ENCODE results near the gene FRRS1L. TPM values are rescaled to one million over a fixed set of nuclear protein-coding genes. Genes with fewer than 3 reads are reported as not detected.

The FRRS1L gene
- total and polyA plus RNA-seq, 9 donors = 8.3 to 49.8 (median 27.5) TPM

DNA sequence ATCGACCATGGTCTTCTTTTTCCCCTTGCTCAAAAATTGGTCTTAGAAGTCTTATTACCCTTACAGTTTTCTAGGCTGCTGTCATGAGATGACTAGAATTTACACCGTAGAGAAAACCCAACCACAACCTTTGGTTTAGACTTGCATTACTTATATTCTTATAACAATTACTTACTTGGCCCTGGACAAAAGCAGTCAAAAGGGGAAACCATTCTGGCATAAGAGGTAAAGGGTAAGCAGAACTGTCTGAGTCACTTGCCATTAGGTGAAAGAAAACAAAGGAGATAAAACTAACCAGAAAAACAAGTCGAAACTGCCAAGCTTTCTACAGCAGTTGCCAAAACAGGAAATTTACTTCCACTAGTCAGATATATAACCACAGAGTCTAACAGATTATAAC is 65.2 kb downstream of the FRRS1L start:
- Histone ChIP-seq H3K27me3 (no peaks in the 10 kb centered on the region), H3K4me1 (ENCODE audit: insufficient read depth) (peaks cover 27% of the 10 kb centered on the region), H3K36me3 (no peaks in the 10 kb centered on the region), H3K27ac (peak overlapping the region in 1 of 2 donors; percentile 76), H3K4me3 (no peak overlapping the region), H3K9me3 (no peaks in the 10 kb centered on the region)
- WGBS, 3 donors = 18 to 27% (median 21%) methylated on average over 3 of the region's 3 CpGs
- DNase-seq = no peak
- TF ChIP-seq EP300 (IDR thresholded peaks at IDR 0.05) = no peak
- TF ChIP-seq, protein P1, sequence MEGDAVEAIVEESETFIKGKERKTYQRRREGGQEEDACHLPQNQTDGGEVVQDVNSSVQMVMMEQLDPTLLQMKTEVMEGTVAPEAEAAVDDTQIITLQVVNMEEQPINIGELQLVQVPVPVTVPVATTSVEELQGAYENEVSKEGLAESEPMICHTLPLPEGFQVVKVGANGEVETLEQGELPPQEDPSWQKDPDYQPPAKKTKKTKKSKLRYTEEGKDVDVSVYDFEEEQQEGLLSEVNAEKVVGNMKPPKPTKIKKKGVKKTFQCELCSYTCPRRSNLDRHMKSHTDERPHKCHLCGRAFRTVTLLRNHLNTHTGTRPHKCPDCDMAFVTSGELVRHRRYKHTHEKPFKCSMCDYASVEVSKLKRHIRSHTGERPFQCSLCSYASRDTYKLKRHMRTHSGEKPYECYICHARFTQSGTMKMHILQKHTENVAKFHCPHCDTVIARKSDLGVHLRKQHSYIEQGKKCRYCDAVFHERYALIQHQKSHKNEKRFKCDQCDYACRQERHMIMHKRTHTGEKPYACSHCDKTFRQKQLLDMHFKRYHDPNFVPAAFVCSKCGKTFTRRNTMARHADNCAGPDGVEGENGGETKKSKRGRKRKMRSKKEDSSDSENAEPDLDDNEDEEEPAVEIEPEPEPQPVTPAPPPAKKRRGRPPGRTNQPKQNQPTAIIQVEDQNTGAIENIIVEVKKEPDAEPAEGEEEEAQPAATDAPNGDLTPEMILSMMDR (IDR thresholded peaks at IDR 0.05) = no peak
- TF ChIP-seq POLR2A (IDR thresholded peaks at IDR 0.05) = no peak
- intact Hi-C loops (cut with DNase I) = no loop called here

DNA sequence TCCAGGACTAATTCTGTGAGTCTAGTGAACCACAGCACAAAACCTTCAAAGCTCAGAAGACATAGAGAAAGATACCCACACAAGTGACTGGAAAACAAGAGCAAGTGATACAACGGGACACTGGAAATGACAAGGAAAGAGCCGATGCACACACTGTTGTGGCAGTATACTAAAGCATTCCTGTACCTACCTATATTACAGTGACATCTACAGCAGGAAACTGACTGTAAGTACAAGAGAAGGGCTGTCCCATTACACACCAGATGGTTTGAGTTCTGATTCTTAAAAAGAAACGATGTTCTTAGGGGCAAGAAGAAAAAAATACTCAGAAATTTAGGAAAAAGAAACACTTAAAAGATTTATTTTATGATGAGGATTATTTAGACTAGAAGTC is 65.8 kb downstream of the FRRS1L start:
- TF ChIP-seq EP300 (IDR thresholded peaks at IDR 0.05) (no peak), POLR2A (IDR thresholded peaks at IDR 0.05) (no peak)
- TF ChIP-seq, protein P1 (IDR thresholded peaks at IDR 0.05) = no peak
- DNase-seq = no peak
- intact Hi-C loops (cut with DNase I) = no loop called here
- no peaks in the 10 kb centered on the region for H3K36me3 ChIP-seq
- peaks cover 30% of the 10 kb centered on the region for H3K4me1 ChIP-seq (ENCODE audit: insufficient read depth)
- peak overlapping the region in 1 of 2 donors; percentile 76 for H3K27ac ChIP-seq
- H3K4me3 ChIP-seq = no peak overlapping the region
- no peaks in the 10 kb centered on the region for H3K9me3 ChIP-seq
- H3K27me3 ChIP-seq = no peaks in the 10 kb centered on the region
- WGBS, 3 donors = 55 to 57% (median 56%) methylated on average over 3 of the region's 3 CpGs

DNA sequence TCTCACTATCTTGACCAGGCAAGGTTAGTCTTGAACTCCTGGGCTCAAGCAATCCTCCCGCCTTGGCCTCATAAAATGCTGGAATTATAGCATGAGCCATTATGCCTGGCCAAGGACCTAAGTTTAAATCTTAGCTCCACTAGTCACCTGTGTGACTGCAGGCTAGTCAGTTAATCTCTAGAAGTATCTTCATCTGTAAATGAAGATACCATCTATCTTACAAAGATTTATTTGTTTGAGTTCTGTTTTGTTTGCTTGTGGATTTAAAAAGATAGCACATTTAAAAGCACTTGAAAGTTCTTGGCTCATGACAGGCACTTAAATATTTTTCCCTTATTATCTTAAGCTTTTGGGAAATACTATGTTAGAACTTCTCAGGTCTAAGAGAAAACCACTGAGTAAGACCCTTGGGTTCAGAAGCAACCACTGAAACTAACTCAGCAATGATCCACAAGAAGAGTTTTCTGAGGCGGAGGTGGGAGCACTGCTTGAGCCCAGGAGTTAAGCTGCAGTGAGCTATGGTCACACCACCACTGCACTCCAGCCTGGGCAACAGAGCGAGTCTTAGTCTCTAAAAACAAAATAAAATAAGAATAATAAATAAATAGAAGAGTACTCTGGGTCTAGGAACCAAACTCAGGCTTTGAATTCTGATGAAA is 66.4 kb downstream of the FRRS1L start:
- 88 to 91% (median 88%) methylated on average over 3 of the region's 3 CpGs for WGBS, 3 donors
- TF ChIP-seq POLR2A (IDR thresholded peaks at IDR 0.05) (no peak), EP300 (IDR thresholded peaks at IDR 0.05) (no peak)
- TF ChIP-seq, protein P1 (IDR thresholded peaks at IDR 0.05) = no peak
- Histone ChIP-seq H3K36me3 (no peaks in the 10 kb centered on the region), H3K4me3 (no peak overlapping the region), H3K27ac (peak overlapping the region in 1 of 2 donors; percentile 76), H3K9me3 (no peaks in the 10 kb centered on the region), H3K27me3 (no peaks in the 10 kb centered on the region), H3K4me1 (ENCODE audit: insufficient read depth) (peaks cover 29% of the 10 kb centered on the region)
- intact Hi-C loops (cut with DNase I) = no loop called here
- no peak for DNase-seq

DNA sequence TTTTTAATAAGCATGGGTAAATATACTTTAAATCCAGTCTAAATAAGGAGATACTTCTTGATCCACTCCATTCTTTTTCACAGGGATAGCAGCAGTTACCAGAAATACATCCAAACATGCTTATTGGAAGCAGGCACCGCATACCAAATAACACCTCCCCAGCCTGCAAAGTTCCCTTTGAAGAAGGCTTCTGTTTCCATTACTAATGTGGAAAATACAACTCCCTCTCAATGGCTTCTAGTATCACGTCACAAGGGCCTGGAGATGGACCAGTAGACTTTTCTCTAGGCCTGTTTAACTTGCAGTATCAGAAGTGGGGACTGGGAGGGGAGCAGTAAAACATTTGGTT is 68.1 kb downstream of the FRRS1L start:
- no peaks in the 10 kb centered on the region for H3K36me3 ChIP-seq
- peaks cover 31% of the 10 kb centered on the region for H3K4me1 ChIP-seq (ENCODE audit: insufficient read depth)
- no peaks in the 10 kb centered on the region for H3K9me3 ChIP-seq
- no peak overlapping the region for H3K4me3 ChIP-seq
- 4 to 12% (median 8%) methylated on average over 2 of the region's 2 CpGs for WGBS, 3 donors
- TF ChIP-seq, protein P1 (IDR thresholded peaks at IDR 0.05) = no peak
- TF ChIP-seq POLR2A (IDR thresholded peaks at IDR 0.05) = no peak
- no peak for TF ChIP-seq EP300 (IDR thresholded peaks at IDR 0.05)
- DNase-seq = peak in 2 of 5 donors; percentile 28 to 42
- H3K27me3 ChIP-seq = no peaks in the 10 kb centered on the region
- intact Hi-C loops (cut with DNase I) = loop anchor here in 1 of 4 donors (10.0 kb wide), 1 partner anchor 64 kb away; no protein-coding TSS in a partner anchor
- peak overlapping the region; percentile 14 to 76 for H3K27ac ChIP-seq

All from ovary (tissue), 9 donors.